Measurements from ENCODE around the gene CSNK2A1. TPM values are rescaled to one million over a fixed set of nuclear protein-coding genes. Genes with fewer than 3 reads are reported as not detected.
"Not testable (repeated sequence)": the region's sequence is repeated elsewhere in the genome, so short reads cannot be mapped to it uniquely, and the experiment has no call there.

Gene CSNK2A1
- polyA plus RNA-seq, 12 donors = 108 to 723 (median 125) TPM

- DNase-seq = peak; percentile 48
Measured at GRCh38 chr20:461254-462198, 82.1 kb downstream of the CSNK2A1 start.

DNA sequence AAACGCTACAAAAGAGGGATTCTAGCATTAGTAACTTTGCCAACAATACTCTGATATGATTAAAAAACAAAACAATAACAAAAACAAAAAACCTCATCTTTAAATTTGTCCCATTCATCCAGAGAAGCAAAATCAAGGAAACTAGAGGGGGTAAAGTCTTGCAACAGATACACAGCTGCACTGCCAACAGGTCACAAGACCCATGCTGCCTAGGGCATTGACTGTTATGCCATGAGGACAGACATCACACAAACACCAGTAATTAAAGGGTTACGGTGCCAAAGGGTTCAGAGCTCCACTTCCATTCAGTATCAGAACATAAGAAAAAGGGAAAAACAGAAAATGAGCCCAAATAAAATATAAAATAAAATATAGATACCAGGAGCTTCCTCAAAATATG lies 82.9 kb downstream of the CSNK2A1 start:
- no peak for DNase-seq

DNA sequence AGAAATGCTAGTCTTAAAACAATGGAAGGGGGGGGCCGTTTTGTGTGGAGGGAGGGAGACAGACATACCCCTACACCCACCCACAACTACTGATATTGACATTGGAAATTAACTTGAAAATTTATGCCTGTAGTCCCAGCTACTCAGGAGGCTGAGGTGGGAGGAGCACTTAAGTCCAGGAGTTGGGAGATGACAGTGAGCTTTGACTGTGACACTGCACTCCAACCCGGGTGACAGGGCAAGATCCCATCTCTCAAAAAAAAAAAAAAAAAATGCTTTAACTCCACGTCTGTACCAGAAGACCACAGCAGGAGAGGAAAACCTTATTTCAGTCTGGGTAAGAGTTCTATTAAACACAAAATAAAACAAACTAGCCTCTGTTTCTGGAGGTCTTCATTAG lies 83.4 kb downstream of the CSNK2A1 start:
- no peak for DNase-seq

DNA sequence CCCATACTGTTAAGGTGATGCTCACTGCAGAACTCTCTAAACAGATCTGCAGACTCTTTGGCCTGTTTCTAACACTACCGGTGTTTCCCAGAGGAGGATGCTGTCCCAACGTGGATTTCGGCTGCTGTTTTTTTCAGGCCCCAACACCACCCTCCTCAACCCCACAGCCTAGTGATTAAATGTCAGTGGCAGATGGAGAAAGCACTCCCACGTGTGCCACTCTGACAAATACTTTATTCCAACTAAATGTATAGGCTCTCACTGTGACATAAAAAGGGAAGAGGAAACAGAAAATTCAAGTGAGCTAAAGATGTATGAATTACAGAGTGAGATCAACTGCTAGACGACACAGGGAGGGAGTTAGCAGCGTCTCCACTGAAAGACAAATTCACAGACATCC lies 84.8 kb downstream of the CSNK2A1 start:
- DNase-seq = no peak

DNA sequence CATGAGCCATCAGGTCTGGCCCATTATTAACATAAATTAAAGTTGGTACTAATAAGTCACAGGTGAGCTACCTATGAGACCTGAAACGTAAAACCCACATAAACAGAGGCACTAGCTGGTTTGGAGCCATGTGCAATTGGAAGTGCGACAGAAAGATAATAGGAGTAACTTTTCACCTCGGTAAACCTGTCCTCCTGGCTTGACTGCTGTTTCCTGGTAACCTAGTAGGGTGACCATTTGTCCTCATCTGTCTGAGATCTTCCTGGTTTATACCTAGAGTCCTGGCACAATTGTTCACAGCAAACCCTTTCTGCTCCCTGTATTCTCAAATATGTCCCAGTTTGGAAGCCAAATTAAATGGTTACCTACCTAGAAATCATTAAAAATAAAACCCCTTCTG lies 88.6 kb downstream of the CSNK2A1 start:
- DNase-seq = no peak

- DNase-seq = not testable (repeated sequence)
Measured at GRCh38 chr20:452021-452420, 91.6 kb downstream of the CSNK2A1 start.

GRCh38 chr20:445514-446336 lies 97.9 kb downstream of the CSNK2A1 start:
- DNase-seq = no peak

- DNase-seq = no peak
Measured at GRCh38 chr20:444862-445426, 98.6 kb downstream of the CSNK2A1 start.

DNA sequence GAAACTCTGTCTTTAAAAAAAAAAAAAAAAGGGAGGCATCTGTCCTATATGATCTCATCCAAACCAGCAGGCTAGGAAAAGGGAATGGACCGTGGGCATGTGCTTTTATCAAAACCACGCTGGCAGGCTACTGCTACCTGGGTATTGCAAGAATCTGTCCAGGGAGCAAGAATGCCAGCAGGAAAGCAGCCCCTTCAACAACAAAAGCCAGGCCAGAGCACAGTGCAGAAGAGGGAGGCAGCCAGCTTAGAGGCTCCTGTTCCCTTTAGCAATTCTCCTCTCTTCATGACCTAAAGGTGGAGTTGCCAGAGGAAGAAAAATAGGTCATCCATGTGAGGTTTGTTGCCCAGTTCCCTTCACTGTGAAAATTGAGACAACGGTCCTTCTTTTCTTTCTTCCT lies 99.5 kb downstream of the CSNK2A1 start:
- no peak for DNase-seq

- DNase-seq = no peak
Measured at GRCh38 chr20:443223-443775, 100.3 kb downstream of the CSNK2A1 start.

DNA sequence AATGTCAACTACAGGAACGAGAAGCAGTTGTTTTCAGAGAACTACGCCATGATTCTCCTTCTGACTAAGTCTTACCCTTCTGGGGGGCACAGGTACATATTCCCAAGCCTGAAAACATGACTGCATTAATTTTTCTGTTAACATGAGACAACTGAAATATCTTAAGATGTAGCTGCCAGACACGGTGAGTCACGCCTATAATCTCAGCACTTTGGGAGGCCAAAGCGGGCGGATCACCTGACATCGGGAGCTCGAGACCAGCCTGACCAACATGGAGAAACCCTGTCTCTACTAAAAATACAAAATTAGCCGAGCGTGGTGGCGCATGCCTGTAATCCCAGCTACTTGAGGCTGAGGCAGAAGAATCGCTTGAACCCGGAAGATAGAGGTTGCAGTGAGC lies 103.0 kb downstream of the CSNK2A1 start:
- no peak for DNase-seq

DNA sequence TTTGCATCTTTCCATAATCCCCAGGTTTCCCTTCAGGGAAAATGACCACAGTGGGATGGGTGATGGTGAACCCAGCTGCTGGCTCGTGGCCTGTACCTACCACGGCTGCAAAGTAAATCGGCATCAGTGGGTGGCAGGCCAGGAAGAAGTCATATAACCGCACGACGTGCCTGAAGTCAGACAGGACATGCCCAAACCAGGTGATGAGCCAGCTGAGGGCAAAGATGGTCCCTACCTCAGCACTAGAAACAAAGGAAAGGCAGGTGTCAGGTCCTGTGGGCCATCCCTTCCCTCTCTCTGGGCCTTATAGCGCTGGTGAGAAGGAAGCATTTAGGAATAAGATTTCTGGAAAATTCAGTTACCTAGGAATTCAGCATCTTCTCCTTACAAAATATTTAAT lies 103.4 kb downstream of the CSNK2A1 start:
- no peak for DNase-seq

- DNase-seq = no peak
Measured at GRCh38 chr20:438571-439469, 104.8 kb downstream of the CSNK2A1 start.

DNA sequence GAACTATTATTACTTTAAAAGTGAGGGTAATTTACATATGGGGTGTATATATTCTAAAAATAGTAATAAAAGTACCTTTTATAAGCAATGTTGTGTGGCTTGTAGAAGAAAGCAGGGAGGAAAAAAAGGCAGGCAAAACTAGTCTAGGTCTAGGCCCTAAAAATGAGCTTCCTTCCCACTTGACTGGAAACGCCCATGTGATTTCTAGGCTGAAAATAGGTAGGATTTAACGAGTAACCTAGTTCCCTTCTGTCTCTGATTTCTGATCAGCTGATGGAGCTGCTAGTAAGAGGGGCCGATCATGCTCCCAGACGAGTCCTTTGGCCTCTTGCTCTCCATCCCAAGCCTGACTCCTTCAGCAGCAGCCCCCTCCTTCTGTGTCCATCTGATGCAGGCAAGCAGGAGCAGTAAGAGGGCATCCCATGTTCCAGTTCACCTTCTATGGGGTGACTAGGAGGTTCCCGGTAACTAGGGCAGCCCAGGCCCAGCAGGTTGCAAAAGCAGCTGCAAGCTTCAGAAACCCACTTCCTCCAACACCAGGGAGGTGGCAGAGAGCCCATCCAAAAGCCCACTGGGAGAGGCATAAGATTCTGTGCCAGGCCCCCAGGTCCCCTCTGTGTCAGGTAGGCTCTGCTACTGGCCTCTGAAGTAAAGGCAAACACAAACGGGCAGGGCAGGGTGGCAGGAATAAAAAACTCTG lies 105.7 kb downstream of the CSNK2A1 start:
- no peak for DNase-seq

GRCh38 chr20:436476-436875 lies 107.1 kb downstream of the CSNK2A1 start:
- no peak for DNase-seq

GRCh38 chr20:435558-435957 lies 108.0 kb downstream of the CSNK2A1 start:
- DNase-seq = no peak

DNA sequence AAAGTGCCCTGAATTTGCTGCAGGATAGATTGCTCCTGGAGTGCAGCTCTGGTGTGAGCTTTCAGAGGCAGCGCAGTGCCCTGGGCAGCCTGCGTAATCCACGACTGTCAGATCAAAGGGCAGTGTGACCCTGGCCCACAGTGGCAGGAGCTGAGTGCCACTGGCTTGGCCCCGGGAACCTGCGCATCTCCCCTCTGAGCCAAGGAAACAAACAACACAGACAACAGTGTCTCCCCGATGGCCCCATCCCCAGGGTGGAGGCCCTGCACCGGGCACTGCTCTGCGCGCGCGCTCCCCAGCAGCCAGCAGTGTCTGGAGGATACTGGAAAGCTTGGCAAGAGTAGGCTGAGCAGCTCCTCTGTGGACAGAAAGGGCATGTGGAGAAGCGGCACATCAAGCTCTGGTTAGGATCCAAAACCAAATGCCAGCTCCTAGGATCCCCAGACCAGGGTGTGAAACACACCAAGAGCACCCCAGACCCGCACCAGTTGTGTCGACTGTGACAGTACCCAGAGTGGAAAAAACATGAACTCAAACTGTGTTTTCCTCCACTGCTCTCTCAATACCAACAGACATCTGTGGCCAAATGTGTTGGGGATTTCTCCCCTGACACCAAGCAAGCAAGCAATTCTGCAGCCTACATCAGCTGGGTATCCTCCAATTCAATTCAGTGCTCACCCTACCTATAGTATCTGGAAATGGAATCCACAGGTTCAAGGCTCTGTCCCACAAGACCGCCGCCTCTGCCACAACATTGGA lies 108.8 kb downstream of the CSNK2A1 start:
- DNase-seq = no peak

DNA sequence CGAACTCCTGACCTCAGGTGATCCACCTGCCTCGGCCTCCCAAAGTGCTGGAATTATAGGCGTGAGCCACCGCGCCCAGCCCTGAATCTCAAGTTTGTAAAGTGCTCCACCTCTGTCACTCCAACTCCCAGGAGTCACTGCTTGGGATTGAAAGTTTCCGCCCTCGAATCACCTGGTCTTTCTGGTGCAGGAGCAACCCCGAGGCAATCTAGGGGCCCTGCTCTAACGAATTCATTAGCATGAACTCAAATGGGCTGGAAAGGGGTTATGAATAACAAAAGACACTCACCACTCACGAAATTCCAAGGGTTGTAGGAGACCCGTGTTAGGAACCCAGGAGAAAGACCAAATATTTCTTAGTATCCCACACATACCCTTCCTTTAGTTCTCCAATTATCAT lies 109.4 kb downstream of the CSNK2A1 start:
- no peak for DNase-seq

DNA sequence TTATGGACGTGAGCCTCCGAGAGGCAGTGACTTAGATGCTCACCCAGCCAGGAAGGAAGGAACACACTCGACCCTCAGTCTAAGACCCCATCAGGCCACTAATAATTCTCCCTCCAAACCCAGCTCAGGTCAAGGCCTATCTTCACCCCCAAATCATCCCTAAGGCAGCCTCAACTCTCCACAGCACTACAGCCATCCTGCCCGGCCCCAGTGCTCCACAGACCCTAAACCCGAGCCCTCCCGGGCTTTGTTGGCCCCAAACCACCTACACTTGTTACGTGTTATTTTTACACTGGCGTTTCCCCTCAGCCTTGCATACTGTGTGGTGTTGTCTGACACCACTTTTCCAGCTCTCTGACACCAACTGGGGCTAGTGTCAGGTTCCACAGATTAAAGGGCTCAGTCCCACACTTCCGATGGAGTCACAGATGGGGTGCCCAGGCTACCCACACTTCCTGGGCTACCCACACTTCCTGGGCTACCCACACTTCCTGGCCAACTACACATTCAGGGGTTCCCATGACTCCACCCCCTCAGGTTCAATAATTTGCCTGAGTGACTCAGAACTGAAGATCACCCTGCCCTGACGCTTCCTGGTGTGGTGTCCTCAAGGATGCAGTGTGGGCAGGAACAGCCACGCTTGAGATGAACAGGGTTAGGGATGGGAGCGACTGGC lies 110.2 kb downstream of the CSNK2A1 start:
- DNase-seq = no peak

All from muscle of arm (tissue), 12 donors.